Fibroblast of lung (primary cell): ENCODE data around the gene MAP4K5. TPM values are rescaled to one million over a fixed set of nuclear protein-coding genes. Genes with fewer than 3 reads are reported as not detected.
A peak's percentile ranks its signal among the peaks of the same experiment; 100 is the strongest.

Source experiments
- DNase-seq, 2 donors: peaks; one replicate each; pipeline versions ENCODE4 v3.0.0 to v3.0.0-alpha.2; 2010; ENCODE audit warnings: low read depth in 2 of 2
- H2AFZ ChIP-seq: 2 replicates; pipeline ENCODE4 v1.5.1; 2012; ENCODE audit warnings: low read length, control low read depth, inconsistent platforms
- H3K27ac ChIP-seq: 2 replicates; pipeline ENCODE4 v1.5.1; 2011; ENCODE audit warnings: low read length, control low read depth; ENCODE audit not compliant: insufficient read depth
- H3K27me3 ChIP-seq: 2 replicates; pipeline ENCODE4 v1.5.1; 2011; ENCODE audit warnings: mild to moderate bottlenecking, low read length; ENCODE audit not compliant: control insufficient read depth, insufficient read depth
- H3K36me3 ChIP-seq: 2 replicates; pipeline ENCODE4 v1.5.1; 2011; ENCODE audit warnings: low read length; ENCODE audit not compliant: control insufficient read depth, insufficient read depth
- H3K4me1 ChIP-seq: 2 replicates; pipeline ENCODE4 v1.5.1; 2011; ENCODE audit warnings: low read length; ENCODE audit not compliant: control insufficient read depth, insufficient read depth; ENCODE audit errors: extremely low read depth
- H3K4me2 ChIP-seq: 2 replicates; pipeline ENCODE4 v1.5.1; 2011; ENCODE audit warnings: low read length, control low read depth; ENCODE audit not compliant: insufficient read depth; ENCODE audit errors: extremely low read depth
- H3K4me3 ChIP-seq, 4 experiments: fragments of 200-600 bp in 1 of 4; sonication (generic) in 1 of 4; replicated peaks in 1 of 4; 2 replicates each; pipeline ENCODE4 v1.5.1; 2011 to 2016; ENCODE audit warnings: low read length in 4 of 4, low read depth in 3 of 4, mild to moderate bottlenecking in 3 of 4, control low read depth in 2 of 4, inconsistent platforms in 1 of 4, mixed read lengths in 1 of 4; ENCODE audit not compliant: insufficient read depth in 1 of 4; ENCODE audit errors: control extremely low read depth in 1 of 4
- H3K79me2 ChIP-seq: 2 replicates; pipeline ENCODE4 v1.5.1; 2012; ENCODE audit warnings: mild to moderate bottlenecking, low read length, inconsistent platforms; ENCODE audit not compliant: control insufficient read depth, insufficient read depth
- H3K9ac ChIP-seq: 2 replicates; pipeline ENCODE4 v1.5.1; 2011; ENCODE audit warnings: mild to moderate bottlenecking, low read length, control low read depth; ENCODE audit not compliant: insufficient read depth
- H3K9me3 ChIP-seq: 2 replicates; pipeline ENCODE4 v1.5.1; 2012; ENCODE audit warnings: low read depth, low read length; ENCODE audit not compliant: control insufficient read depth, insufficient read depth
- H4K20me1 ChIP-seq: 2 replicates; pipeline ENCODE4 v1.5.1; 2011; ENCODE audit warnings: low read length; ENCODE audit not compliant: control insufficient read depth, insufficient read depth; ENCODE audit errors: extremely low read depth
- CTCF ChIP-seq, 2 donors: IDR thresholded peaks in 1 of 2; conservative IDR thresholded peaks in 1 of 2; 1 replicate in 1 of 2; 2 replicates in 1 of 2; pipeline ENCODE4 v1.5.1; 2011 to 2012; ENCODE audit warnings: low read length in 2 of 2, control low read depth in 1 of 2, inconsistent platforms in 1 of 2, low read depth in 1 of 2, mild to moderate bottlenecking in 1 of 2
- EZH2 ChIP-seq: IDR thresholded peaks from 2 replicates; pipeline ENCODE4 v1.5.1; 2012; ENCODE audit warnings: low read length, control low read depth, mild to moderate bottlenecking; ENCODE audit errors: missing control alignments
- polyA plus RNA-seq, 2 donors: library from polyadenylated mRNA; depleted of rRNA in 1 of 2; stranded (reverse) in 1 of 2; unstranded in 1 of 2; fragments of >200 nt; gene quantifications; 2 replicates each; pipeline ENCODE4 v1.2.1, GENCODE V29; 2011 to 2012; ENCODE audit warnings: missing spikeins in 1 of 2
- total RNA-seq: library from RNA; depleted of rRNA; stranded (reverse); fragments of >200 nt; gene quantifications from 2 replicates; pipeline ENCODE4 v1.2.1, GENCODE V29; 2014

The MAP4K5 gene
- total and polyA plus RNA-seq, 2 donors (not counting 1 experiment from before 2014, with no cell fraction given): 39.4 to 41.1 TPM

DNA sequence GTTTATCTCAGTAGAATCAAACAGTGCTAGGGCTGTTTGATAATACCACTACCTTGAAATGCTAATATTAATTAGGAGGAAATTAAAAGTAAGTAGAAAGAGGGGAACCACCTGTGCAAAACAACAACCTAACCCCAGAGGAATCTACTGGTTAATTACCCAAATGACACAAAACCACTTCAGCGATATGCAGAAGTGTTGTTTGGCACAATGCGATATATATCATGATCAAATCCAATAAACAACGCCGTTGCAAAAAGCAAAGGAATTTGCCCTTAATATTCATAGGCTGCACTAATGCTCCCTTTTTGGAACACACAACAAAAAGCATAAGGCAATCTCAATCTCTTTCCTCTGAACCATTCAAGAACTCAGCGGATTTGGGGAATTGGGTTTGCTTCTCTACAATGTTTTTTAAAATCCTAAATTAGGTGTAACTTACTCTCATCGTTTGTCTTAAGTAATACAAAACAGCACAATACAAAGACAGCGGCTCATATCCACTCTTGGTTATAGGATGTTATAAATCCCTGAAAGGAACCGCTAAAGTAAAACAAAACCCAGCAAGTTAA, 1.5 kb downstream of the MAP4K5 start:
- no peak for TF ChIP-seq CTCF (conservative IDR thresholded peaks at IDR 0.05 in 1 of 2, IDR thresholded peaks at IDR 0.05 in 1 of 2; ENCODE audit: low read depth in 1 of 2, low read length in 2 of 2)
- TF ChIP-seq EZH2: no peak
- H3K4me3 ChIP-seq: peak overlapping the region; percentile 47 to 97 (median 72)
- no peak overlapping the region for H2AFZ ChIP-seq
- peak overlapping the region; percentile 96 for H3K4me2 ChIP-seq
- no peaks in the 10 kb centered on the region for H4K20me1 ChIP-seq
- H3K4me1 ChIP-seq: peaks cover 19% of the 10 kb centered on the region
- no peaks in the 10 kb centered on the region for H3K9me3 ChIP-seq
- H3K36me3 ChIP-seq: no peaks in the 10 kb centered on the region
- H3K9ac ChIP-seq: peak overlapping the region; percentile 86
- DNase-seq: peak in 1 of 2 donors; percentile 23
- peaks cover 62% of the 10 kb centered on the region for H3K79me2 ChIP-seq
- peak overlapping the region; percentile 88 for H3K27ac ChIP-seq
- H3K27me3 ChIP-seq: no peaks in the 10 kb centered on the region

- TF ChIP-seq CTCF (conservative IDR thresholded peaks at IDR 0.05 in 1 of 2, IDR thresholded peaks at IDR 0.05 in 1 of 2; ENCODE audit: low read depth in 1 of 2, low read length in 2 of 2) (no peak), EZH2 (no peak)
- H3K36me3 ChIP-seq: no peaks in the 10 kb centered on the region
- H3K79me2 ChIP-seq: peaks cover 67% of the 10 kb centered on the region
- no peaks in the 10 kb centered on the region for H4K20me1 ChIP-seq
- peak overlapping the region; percentile 47 to 97 (median 72) for H3K4me3 ChIP-seq
- peak overlapping the region; percentile 88 for H3K27ac ChIP-seq
- peak overlapping the region; percentile 96 for H3K4me2 ChIP-seq
- H3K9me3 ChIP-seq: no peaks in the 10 kb centered on the region
- no peak overlapping the region for H3K9ac ChIP-seq
- peaks cover 19% of the 10 kb centered on the region for H3K4me1 ChIP-seq
- no peak overlapping the region for H2AFZ ChIP-seq
- peak; percentile 47 to 73 for DNase-seq
- H3K27me3 ChIP-seq: no peaks in the 10 kb centered on the region
These were observed 2.0 kb downstream of the MAP4K5 start for GRCh38 chr14:50530358-50530757.

DNA sequence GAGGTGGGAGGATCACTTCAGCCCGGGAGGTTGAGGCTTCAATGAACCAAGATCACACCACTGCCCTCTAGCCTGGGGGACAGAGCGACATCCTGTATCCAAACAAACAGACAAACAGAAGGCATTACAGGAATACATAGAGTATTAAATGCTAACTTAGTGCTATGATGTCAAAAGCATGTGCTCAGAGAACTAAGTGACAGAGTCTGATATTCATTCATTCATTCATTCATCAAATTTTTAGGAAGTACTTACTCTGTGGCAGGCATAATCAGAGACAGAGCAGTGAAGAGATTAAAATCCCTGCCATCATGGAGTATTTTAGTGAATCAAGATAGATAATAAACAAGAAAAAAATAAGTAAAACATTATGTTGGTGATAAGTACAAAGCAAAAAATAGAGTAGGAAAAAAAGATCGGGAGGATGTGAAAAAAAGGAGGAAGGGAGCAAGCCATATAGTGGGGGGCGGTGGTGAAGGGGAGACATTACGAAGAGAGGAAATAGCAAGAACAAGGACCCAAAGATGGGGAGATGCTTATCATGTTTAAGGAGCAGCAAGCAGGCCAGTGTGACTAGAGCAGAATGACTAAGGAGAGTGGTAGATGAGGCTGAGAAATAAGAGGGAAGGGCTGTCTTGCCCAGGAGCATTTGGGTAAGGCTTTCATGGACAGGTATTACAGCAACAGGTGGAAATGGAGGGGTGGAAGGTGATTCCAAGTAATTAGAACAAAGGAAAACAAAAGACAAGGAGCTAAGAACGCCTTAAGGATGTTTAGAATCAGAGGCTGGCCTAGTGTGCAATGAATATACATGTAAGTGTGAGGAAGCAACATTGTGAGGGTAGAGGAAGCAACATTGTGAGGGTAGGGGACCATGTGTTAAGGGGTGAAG, 2.8 kb downstream of the MAP4K5 start:
- Histone ChIP-seq H3K79me2 (peaks cover 75% of the 10 kb centered on the region), H2AFZ (no peak overlapping the region), H3K36me3 (no peaks in the 10 kb centered on the region), H3K9ac (peak overlapping the region; percentile 3), H4K20me1 (no peaks in the 10 kb centered on the region), H3K4me2 (peak overlapping the region; percentile 96), H3K4me1 (peaks cover 19% of the 10 kb centered on the region), H3K9me3 (no peaks in the 10 kb centered on the region), H3K27me3 (no peaks in the 10 kb centered on the region), H3K27ac (peak overlapping the region; percentile 79), H3K4me3 (peak overlapping the region; percentile 47 to 97 (median 72))
- TF ChIP-seq CTCF (conservative IDR thresholded peaks at IDR 0.05 in 1 of 2, IDR thresholded peaks at IDR 0.05 in 1 of 2; ENCODE audit: low read depth in 1 of 2, low read length in 2 of 2) (peak in 1 of 2 donors; percentile 2), EZH2 (no peak)
- DNase-seq: peak in 1 of 2 donors; percentile 56
